SH-SY5Y (cell line): Measurements from ENCODE around the gene LTBP3.

ENCODE experiments used
- GATA2 ChIP-seq: IDR thresholded peaks from 2 replicates; pipeline ENCODE4 v1.6.1; 2011; ENCODE audit warnings: mild to moderate bottlenecking, low read depth, low read length
- GATA3 ChIP-seq: IDR thresholded peaks from 2 replicates; pipeline ENCODE4 v1.6.1; 2011; ENCODE audit warnings: low read depth, mild to moderate bottlenecking, low read length, moderate library complexity

GRCh38 chr11:65542738-65543390 is 15.3 kb downstream of the LTBP3 start:
- TF ChIP-seq GATA2 (no peak), GATA3 (no peak)
